Renal pelvis (tissue), 4 donors: ENCODE data around the gene HTT. TPM values are rescaled to one million over a fixed set of nuclear protein-coding genes. Genes with fewer than 3 reads are reported as not detected.

Experiments used
- DNase-seq: peaks from one replicate; pipeline ENCODE4 v3.0.0-alpha.2; 2013
- polyA plus RNA-seq, 3 donors: library from polyadenylated mRNA; unstranded; fragments of 120-200 nt; gene quantifications; one replicate each; pipeline ENCODE4 v1.2.1, GENCODE V29; 2013; ENCODE audit not compliant: insufficient read length in 3 of 3

Gene HTT
- polyA plus RNA-seq, 3 donors, result 31.9 to 44.9 (median 38.7) TPM

GRCh38 chr4:3248811-3249661 lies 174.6 kb downstream of the HTT start, which contains the start of gene MSANTD1:
Gene MSANTD1, plus strand, starts transcription at chr4:3249159. Its CDS starts 64 bp downstream, at chr4:3249223.
- DNase-seq, result peak; percentile 84

DNA sequence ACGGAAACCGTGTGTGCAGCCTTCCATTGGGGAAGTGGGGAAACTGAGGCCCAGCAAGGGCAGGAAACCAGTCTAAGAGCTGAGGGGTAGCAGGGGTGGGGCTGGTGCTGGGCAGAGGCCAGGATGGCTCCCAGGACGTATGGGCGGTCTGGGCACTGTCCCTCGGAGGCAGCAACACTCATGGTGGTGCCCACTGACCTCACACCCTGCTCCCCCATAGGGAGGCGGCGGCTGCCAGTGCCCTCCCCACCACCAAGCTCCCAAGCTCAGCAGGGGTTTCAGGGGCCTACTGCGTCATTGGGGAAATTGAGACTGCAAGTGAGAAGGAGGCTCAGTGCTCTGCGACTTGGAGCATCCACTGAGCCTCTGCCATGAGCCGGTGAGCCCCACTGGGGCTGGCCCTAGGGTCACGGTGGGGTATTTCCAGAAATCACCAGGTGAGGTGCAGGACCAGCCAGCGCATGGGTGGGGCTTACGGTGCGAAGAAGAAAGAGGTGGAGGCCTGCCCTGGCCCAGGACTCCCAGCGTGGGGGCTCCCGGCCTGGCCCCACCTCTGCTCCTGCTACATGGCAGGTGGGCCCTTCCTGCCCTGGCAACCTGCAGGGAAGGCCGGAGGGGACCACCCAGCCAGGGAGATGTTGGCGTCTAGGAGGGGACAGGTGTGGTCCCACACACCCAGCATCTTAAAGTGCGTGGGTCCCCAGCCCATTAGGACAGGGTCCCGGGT lies 175.4 kb downstream of the HTT start:
- no peak for DNase-seq

DNA sequence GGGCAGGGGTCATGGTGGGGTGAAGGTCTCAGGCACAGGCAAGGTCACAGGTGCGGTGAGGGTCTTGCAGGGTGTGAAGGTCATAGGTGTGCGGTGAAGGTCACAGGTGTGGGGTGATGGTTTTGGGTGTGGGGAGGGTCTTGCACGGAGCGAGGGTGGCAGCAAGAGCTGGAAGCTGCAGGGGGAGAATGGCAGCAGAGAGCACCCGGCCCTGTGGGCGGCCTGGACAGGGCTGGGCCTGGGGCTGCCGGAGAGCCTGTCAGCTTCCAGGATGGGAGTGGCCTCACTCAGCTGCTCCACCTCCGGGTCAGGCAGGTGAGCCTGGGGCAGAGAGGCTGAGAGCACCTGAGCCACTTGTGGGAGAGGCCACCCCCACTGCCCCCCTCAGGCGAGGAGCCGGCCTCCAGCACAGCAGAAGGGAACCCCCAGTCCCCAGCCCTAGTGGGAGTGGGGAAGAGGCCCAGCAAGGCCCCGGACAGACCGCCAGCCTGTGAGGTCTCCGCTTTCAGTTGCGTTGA lies 176.0 kb downstream of the HTT start:
- DNase-seq, result no peak

DNA sequence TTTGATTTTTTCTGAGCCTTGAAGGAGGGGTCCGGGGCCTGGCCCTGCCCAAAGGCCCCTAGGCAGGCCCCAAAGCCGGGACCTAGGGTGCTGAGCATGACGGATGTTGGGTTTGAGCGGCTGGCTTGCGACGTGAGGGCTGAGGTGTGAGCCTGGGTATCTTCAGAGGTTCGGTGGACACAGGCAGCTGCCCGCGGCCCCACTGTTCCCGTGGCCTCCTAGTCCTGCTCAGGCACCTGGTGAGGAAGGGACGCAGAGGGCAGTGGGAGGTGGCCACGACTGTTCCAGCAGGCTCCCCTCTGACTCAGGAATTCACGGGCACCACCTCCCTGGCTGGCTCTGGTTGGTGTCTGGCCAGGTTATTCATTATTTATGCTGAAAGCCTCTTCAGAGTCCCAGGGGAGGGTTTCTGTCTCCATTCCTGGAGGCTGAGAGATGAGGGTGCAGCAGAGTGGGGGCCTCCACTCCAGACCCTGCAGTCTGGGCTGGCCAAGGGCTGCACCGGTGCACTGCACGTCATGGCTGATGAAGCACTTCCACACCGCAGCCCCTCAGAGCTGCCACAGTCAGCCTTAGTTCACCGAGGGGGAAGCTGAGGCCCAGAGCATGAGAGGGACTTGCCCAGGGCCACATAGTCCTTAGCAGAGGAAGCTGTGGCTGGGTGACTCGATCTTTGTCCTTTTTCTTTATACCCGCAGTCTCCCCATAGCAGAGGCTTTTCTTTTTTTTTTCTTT lies 176.6 kb downstream of the HTT start:
- no peak for DNase-seq

GRCh38 chr4:3251691-3252479 lies 177.4 kb downstream of the HTT start:
- DNase-seq, result no peak

GRCh38 chr4:3252480-3252828 lies 178.0 kb downstream of the HTT start:
- no peak for DNase-seq

- DNase-seq, result no peak
Measured at GRCh38 chr4:3252831-3253641, 178.6 kb downstream of the HTT start.

- DNase-seq, result no peak
Measured at GRCh38 chr4:3253808-3254207, 179.3 kb downstream of the HTT start.

DNA sequence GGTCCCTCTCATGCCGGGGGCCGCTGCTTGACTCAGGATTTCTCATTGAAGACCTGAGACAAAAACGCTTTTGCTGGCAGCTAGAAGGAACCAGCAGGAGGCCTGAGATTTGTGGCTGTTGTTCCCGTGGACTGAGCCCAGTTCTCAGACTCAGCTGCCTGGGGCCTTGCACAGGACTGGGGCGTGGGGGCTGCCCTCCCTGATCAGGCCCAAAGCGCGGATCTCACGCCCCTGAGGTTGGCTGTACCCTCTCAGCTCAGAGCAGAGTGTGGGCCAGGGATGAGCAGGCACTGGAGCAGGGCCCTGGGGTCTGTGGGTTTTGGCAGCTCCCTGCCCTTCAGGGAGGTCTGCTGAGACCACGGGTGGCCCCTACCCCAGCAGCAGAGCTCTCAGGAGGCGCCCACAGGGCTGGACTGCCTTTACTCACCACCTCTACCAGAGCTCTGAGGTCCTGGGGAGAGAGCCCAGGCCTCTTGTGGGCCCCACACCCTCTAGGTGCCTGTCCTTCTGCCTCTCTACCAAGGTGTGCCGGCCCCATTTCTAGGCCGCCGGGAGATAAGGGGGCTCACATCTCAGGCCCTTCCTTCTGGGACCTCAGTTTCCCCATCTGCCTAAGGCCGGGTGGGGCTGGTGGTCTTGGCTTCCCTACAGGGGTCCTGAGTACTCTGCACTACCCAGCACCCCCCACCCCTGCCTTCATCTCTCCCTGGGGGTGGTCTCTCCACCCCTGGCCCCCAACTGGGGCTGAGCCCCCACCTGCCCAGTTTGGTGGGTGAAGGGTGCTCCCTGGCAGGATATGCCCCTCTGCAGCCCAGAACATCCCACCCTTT lies 180.0 kb downstream of the HTT start:
- DNase-seq, result no peak

- DNase-seq, result no peak
Measured at GRCh38 chr4:3255611-3256186, 181.2 kb downstream of the HTT start.

GRCh38 chr4:3256230-3257102 lies 182.0 kb downstream of the HTT start:
- DNase-seq, result no peak

GRCh38 chr4:3257103-3257555 lies 182.6 kb downstream of the HTT start:
- DNase-seq, result no peak

DNA sequence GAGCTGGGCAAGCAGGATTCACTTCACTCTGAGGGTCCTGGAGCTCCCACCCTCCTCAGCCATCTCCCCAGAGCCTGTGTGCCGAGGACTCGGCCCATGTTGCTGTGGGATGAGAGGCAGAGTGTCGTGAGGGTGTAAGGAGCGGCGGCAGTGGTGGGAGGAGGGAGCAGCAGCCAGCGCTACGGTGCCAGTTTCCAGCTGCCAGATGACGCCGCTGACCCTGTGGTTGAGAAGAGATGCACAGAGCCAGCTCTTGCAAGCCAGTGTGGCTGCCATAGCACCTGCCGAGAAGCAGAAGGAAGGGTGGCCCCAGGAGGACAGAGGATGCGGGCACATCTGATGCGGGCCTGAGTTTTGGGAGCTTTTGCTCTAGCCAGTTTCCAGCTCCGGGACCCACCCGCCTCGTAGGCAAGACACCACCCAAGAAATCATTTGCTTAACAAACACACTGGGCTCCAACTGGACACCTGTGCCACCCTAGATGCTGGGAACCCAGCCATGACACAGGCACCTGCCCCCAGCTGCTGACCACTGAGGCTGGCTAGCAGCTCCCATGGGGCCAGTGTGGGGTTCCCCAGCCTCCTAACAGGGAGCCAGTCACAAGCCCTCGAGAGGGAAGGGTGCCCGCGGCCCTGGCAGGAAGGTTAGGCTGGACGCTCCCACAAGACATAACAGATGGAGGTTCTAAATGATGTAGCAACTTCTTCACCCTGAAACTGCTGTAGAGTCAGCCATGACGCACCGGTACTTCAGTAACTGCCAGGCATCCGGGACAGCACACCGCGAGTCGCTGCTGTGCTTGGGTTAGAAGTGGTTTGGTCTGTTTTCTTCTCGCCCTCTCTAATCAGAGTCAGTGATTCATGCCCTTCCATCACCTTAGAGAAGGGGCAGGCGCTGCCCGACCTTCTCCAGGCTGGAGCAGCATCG lies 183.3 kb downstream of the HTT start:
- no peak for DNase-seq

- no peak for DNase-seq
Measured at GRCh38 chr4:3261411-3262207, 187.1 kb downstream of the HTT start.

- no peak for DNase-seq
Measured at GRCh38 chr4:3262208-3263052, 187.9 kb downstream of the HTT start.
